HepG2 (cell line): ENCODE results near the gene ANK3. TPM values are rescaled to one million over a fixed set of nuclear protein-coding genes. Genes with fewer than 3 reads are reported as not detected.

Source experiments
- ATAC-seq: fragments of 200-7000 bp; cut with Tn5 transposase; 3 replicates; pipeline ENCODE4 v1.9.1; 2020; ENCODE audit warnings: mild to moderate bottlenecking, moderate library complexity
- BruUV-seq: library from RNA; stranded (reverse); fragments of 400-500 nt; replicated peaks from 2 replicates; lab custom pipeline; 2021; lab: Mats Ljungman, UMichigan
- CTCF ChIA-PET: fragments of 300-600 bp; formaldehyde crosslinking; extraction: SDS; loops from one replicate; lab custom pipeline; 2021; ENCODE audit warnings: low total read pairs, inconsistent platforms, low intra/inter-chr PET ratio; lab: Yijun Ruan, JAX
- POLR2A ChIA-PET: fragments of 350-600 bp; sonication (Branson Sonifier 250); formaldehyde crosslinking; loops from one replicate; lab custom pipeline; 2020; ENCODE audit warnings: antibody characterized with exemption, inconsistent platforms; lab: Yijun Ruan, JAX
- DNase-seq: peaks from one replicate; pipeline ENCODE4 v3.0.0-alpha.2; 2015; ENCODE audit warnings: low spot score
- FAIRE-seq: peaks from 3 replicates; lab custom pipeline; 2011; peaks lifted over from hg19 to GRCh38; lab: Jason Lieb, UNC
- H2AFZ ChIP-seq: one replicate; pipeline ENCODE4 v1.6.1; 2011; ENCODE audit warnings: low read length, inconsistent platforms
- H3K27ac ChIP-seq: fragments of 300-600 bp; 3 replicates; pipeline ENCODE4 v1.8.0; 2011; ENCODE audit warnings: mixed run types, mild to moderate bottlenecking, mixed read lengths, low read length, inconsistent platforms; ENCODE audit not compliant: insufficient read depth; ENCODE audit errors: extremely low read length
- H3K27me3 ChIP-seq, 2 experiments: fragments of 200-600 bp in 1 of 2; 2 replicates in 1 of 2; 3 replicates in 1 of 2; pipeline versions ENCODE4 v1.6.0 to v1.8.0; 2011; ENCODE audit warnings: low read length in 2 of 2, mild to moderate bottlenecking in 2 of 2, moderate library complexity in 2 of 2, inconsistent platforms in 1 of 2; ENCODE audit not compliant: insufficient read depth in 2 of 2, control insufficient read depth in 1 of 2
- H3K36me3 ChIP-seq, 2 experiments: fragments of 200-600 bp in 1 of 2; replicated peaks in 1 of 2; 2 replicates in 1 of 2; 3 replicates in 1 of 2; pipeline versions ENCODE4 v1.5.1 to v1.8.0; 2011; ENCODE audit warnings: low read length in 2 of 2, inconsistent platforms in 1 of 2; ENCODE audit not compliant: insufficient read depth in 2 of 2, control insufficient read depth in 1 of 2
- H3K4me1 ChIP-seq: 2 replicates; pipeline ENCODE4 v1.5.1; 2012; ENCODE audit warnings: low read length, inconsistent platforms; ENCODE audit not compliant: insufficient read depth
- H3K4me2 ChIP-seq: 2 replicates; pipeline ENCODE4 v1.6.0; 2011; ENCODE audit warnings: low read depth, low read length, inconsistent platforms
- H3K4me3 ChIP-seq, 3 experiments: fragments of 200-600 bp in 1 of 3; sonication (generic), shearing (Covaris generic) in 1 of 3; replicated peaks in 1 of 3; 2 replicates each; pipeline ENCODE4 v1.5.1; 2011 to 2016; ENCODE audit warnings: low read length in 3 of 3, inconsistent platforms in 2 of 3, low read depth in 2 of 3, mild to moderate bottlenecking in 2 of 3, control low read depth in 1 of 3, mixed read lengths in 1 of 3; ENCODE audit not compliant: insufficient read depth in 1 of 3
- H3K79me2 ChIP-seq: one replicate; pipeline ENCODE4 v1.6.1; 2011; ENCODE audit warnings: low read length, inconsistent platforms; ENCODE audit not compliant: insufficient read depth
- H3K9ac ChIP-seq: 2 replicates; pipeline ENCODE4 v1.6.0; 2011; ENCODE audit warnings: mild to moderate bottlenecking, low read depth, low read length, inconsistent platforms; ENCODE audit not compliant: insufficient read depth
- H3K9me3 ChIP-seq: 2 replicates; pipeline ENCODE4 v1.5.1; 2012; ENCODE audit warnings: mild to moderate bottlenecking, low read length
- H4K20me1 ChIP-seq: 2 replicates; pipeline ENCODE4 v1.6.0; 2011; ENCODE audit warnings: inconsistent platforms, mild to moderate bottlenecking, low read length, moderate library complexity; ENCODE audit not compliant: insufficient read depth
- ATF7 ChIP-seq, 2 experiments: fragments of 450-650 bp in 1 of 2; sonication (generic) in 1 of 2; formaldehyde crosslinking in 1 of 2; IDR thresholded peaks; 2 replicates each; pipeline versions ENCODE4 v1.4.0 to v1.6.1; 2016 to 2020; ENCODE audit warnings: antibody characterized with exemption in 1 of 2, mild to moderate bottlenecking in 1 of 2, missing genetic modification reagents in 1 of 2
- HOXA7 ChIP-seq: sonication (generic); formaldehyde crosslinking; IDR thresholded peaks from 2 replicates; pipeline ENCODE4 v1.8.1; 2022; ENCODE audit warnings: mild to moderate bottlenecking, missing genetic modification reagents, moderate library complexity
- KMT2A ChIP-seq: sonication (generic); formaldehyde crosslinking; IDR thresholded peaks from 2 replicates; pipeline ENCODE4 v1.4.0; 2020; ENCODE audit warnings: missing genetic modification reagents
- MBD4 ChIP-seq: IDR thresholded peaks from 2 replicates; pipeline ENCODE4 v1.6.1; 2012; ENCODE audit warnings: low read length, inconsistent platforms, borderline replicate concordance
- MIER3 ChIP-seq: IDR thresholded peaks from 2 replicates; pipeline ENCODE4 v1.6.1; 2016; ENCODE audit warnings: missing compliant biosample characterization, borderline replicate concordance
- PHB2 ChIP-seq: fragments of 450-650 bp; IDR thresholded peaks from 2 replicates; pipeline ENCODE4 v1.6.1; 2018; ENCODE audit not compliant: partially characterized antibody
- POLR2A ChIP-seq, 2 experiments: IDR thresholded peaks; 2 replicates each; pipeline ENCODE4 v1.6.1; 2011; ENCODE audit warnings: low read depth in 2 of 2, low read length in 2 of 2, mild to moderate bottlenecking in 1 of 2, moderate library complexity in 1 of 2; ENCODE audit not compliant: insufficient read depth in 1 of 2
- POLR2AphosphoS5 ChIP-seq: IDR thresholded peaks from 2 replicates; pipeline ENCODE4 v1.6.1; 2012; ENCODE audit warnings: low read depth, low read length
- PRDM10 ChIP-seq: sonication (generic); formaldehyde crosslinking; IDR thresholded peaks from 2 replicates; pipeline ENCODE4 v1.4.0; 2020; ENCODE audit warnings: low read depth, missing genetic modification reagents
- SMARCE1 ChIP-seq: fragments of 450-650 bp; IDR thresholded peaks from 2 replicates; pipeline ENCODE4 v1.6.1; 2017; ENCODE audit warnings: borderline replicate concordance
- U2AF2 ChIP-seq: fragments of 200-400 bp; formaldehyde crosslinking; IDR thresholded peaks from 2 replicates; pipeline ENCODE4 v1.6.1; 2017; ENCODE audit warnings: low read depth, mild to moderate bottlenecking, low read length
- ZBTB7B ChIP-seq: sonication (generic); formaldehyde crosslinking; IDR thresholded peaks from 2 replicates; pipeline ENCODE4 v1.4.0; 2020; ENCODE audit warnings: missing genetic modification reagents
- ZNF704 ChIP-seq: sonication (generic); formaldehyde crosslinking; IDR thresholded peaks from 2 replicates; pipeline ENCODE4 v1.8.1; 2023; ENCODE audit warnings: mild to moderate bottlenecking, inconsistent platforms, moderate library complexity, missing genetic modification reagents, borderline replicate concordance
- ZNF709 ChIP-seq: sonication (generic); formaldehyde crosslinking; IDR thresholded peaks from 2 replicates; pipeline ENCODE4 v1.5.0; 2020; ENCODE audit warnings: mild to moderate bottlenecking, missing genetic modification reagents
- ZNF775 ChIP-seq: sonication (generic); formaldehyde crosslinking; IDR thresholded peaks from 2 replicates; pipeline ENCODE4 v1.4.0; 2020; ENCODE audit warnings: missing genetic modification reagents, mild to moderate bottlenecking, moderate library complexity, borderline replicate concordance
- ZSCAN29 ChIP-seq: sonication (generic); formaldehyde crosslinking; conservative IDR thresholded peaks from 2 replicates; pipeline ENCODE4 v1.4.0; 2020; ENCODE audit warnings: mild to moderate bottlenecking, missing genetic modification reagents
- WGBS: methylation state at CpG from one replicate; pipeline ENCODE4 v1.1.6; 2017; ENCODE audit warnings: low lambda C conversion rate; 5-methylcytosine and 5-hydroxymethylcytosine counted together
- in situ Hi-C: cut with HindIII; loops from 2 replicates; pipeline ENCODE4 v1.10.0; 2017; ENCODE audit warnings: low pct_unique_long_range_greater_than_20kb; ENCODE audit not compliant: extremely low pct_ligation_motif_present
- intact Hi-C: fragments of 100-400 bp; cut with micrococcal nuclease; formaldehyde crosslinking; loops from one replicate; pipeline ENCODE4 v1.10.0; 2022; ENCODE audit not compliant: unreplicated experiment
- polyA plus RNA-seq, 8 experiments: library from polyadenylated mRNA; depleted of rRNA in 3 of 8; stranded (reverse) in 7 of 8; unstranded in 1 of 8; fragments of >200 nt; fragmentation: Illumina TruSeq in 4 of 8; extraction: Trizol in 4 of 8; gene quantifications; 2 replicates each; pipeline versions ENCODE4 v1.2.1 to v1.2.3, GENCODE V29; 2011 to 2016; ENCODE audit warnings: low read depth in 4 of 8, missing spikeins in 1 of 8, mixed read lengths in 1 of 8; ENCODE audit not compliant: insufficient read depth in 1 of 8
- total RNA-seq, 5 experiments: library from RNA; depleted of rRNA; stranded (reverse); fragments of >200 nt; fragmentation: Illumina TruSeq; extraction: Trizol; gene quantifications; 2 replicates each; pipeline ENCODE4 v1.2.3, GENCODE V29; 2016; ENCODE audit warnings: low read depth in 1 of 5

ANK3 gene
- total and polyA plus RNA-seq, 2 of the 13 experiments (the other 11 are each of a cell fraction or from before 2014, with no cell fraction given), result not detected

- no peak for FAIRE-seq
- H3K79me2 ChIP-seq, result no peaks in the 10 kb centered on the region
- no peaks in the 10 kb centered on the region for H3K9me3 ChIP-seq
- H3K27me3 ChIP-seq, result no peaks in the 10 kb centered on the region
- H3K9ac ChIP-seq, result no peak overlapping the region
- TF ChIP-seq KMT2A (CRISPR knock-in tag) (no peak), PHB2 (no peak), ZSCAN29 (CRISPR knock-in tag) (no peak), MIER3 (CRISPR knock-in tag) (no peak), ZNF704 (no peak), MBD4 (no peak), POLR2AphosphoS5 (no peak), ATF7 (IDR thresholded peaks at IDR 0.05) (no peak), ATF7 (CRISPR knock-in tag; IDR thresholded peaks at IDR 0.05) (no peak)
- ATAC-seq, result no peak
- DNase-seq, result no peak
- no peaks in the 10 kb centered on the region for H3K4me1 ChIP-seq
- BruUV-seq, result no TSS peak
- intact Hi-C loops (no loop called here), in situ Hi-C loops (no loop called here)
- POLR2A ChIA-PET, result no interaction called here
- CTCF ChIA-PET, result no interaction called here
- no peak overlapping the region for H3K4me3 ChIP-seq
- no peaks in the 10 kb centered on the region for H4K20me1 ChIP-seq
- H2AFZ ChIP-seq, result no peak overlapping the region
- WGBS, result 0% methylated on average over 4 of the region's 4 CpGs
- no peak overlapping the region for H3K27ac ChIP-seq
- H3K4me2 ChIP-seq, result no peak overlapping the region
- no peaks in the 10 kb centered on the region for H3K36me3 ChIP-seq
Measured at GRCh38 chr10:60252688-60253087, 137.0 kb downstream of the ANK3 start.

- intact Hi-C loops, result no loop called here
- H2AFZ ChIP-seq, result no peak overlapping the region
- H3K79me2 ChIP-seq, result no peaks in the 10 kb centered on the region
- CTCF ChIA-PET, result no interaction called here
- no peak overlapping the region for H3K4me3 ChIP-seq
- POLR2A ChIA-PET, result no interaction called here
- ATAC-seq (no peak), FAIRE-seq (no peak), DNase-seq (no peak)
- no peak overlapping the region for H3K4me2 ChIP-seq
- no peaks in the 10 kb centered on the region for H3K36me3 ChIP-seq
- 0% methylated on average over 1 of the region's 1 CpG for WGBS
- no peaks in the 10 kb centered on the region for H4K20me1 ChIP-seq
- no peaks in the 10 kb centered on the region for H3K4me1 ChIP-seq
- H3K27me3 ChIP-seq, result no peaks in the 10 kb centered on the region
- no peak overlapping the region for H3K9ac ChIP-seq
- H3K27ac ChIP-seq, result no peak overlapping the region
- H3K9me3 ChIP-seq, result no peaks in the 10 kb centered on the region
- BruUV-seq, result no TSS peak
- in situ Hi-C loops, result no loop called here
- no peak for TF ChIP-seq U2AF2
- TF ChIP-seq ZNF775 (CRISPR knock-in tag), result no peak
- no peak for TF ChIP-seq HOXA7 (CRISPR knock-in tag)
- TF ChIP-seq PRDM10 (CRISPR knock-in tag), result no peak
- no peak for TF ChIP-seq POLR2A (IDR thresholded peaks at IDR 0.05; ENCODE audit: insufficient read depth in 1 of 2, low read depth in 2 of 2, low read length in 2 of 2)
- TF ChIP-seq SMARCE1, result no peak
- no peak for TF ChIP-seq ZNF709 (CRISPR knock-in tag)
- no peak for TF ChIP-seq ZBTB7B
Measured at GRCh38 chr10:60246382-60246781, 143.3 kb downstream of the ANK3 start.
